Lower leg skin (tissue), 4 donors: ENCODE measurements around the gene GRIN3A. TPM values are rescaled to one million over a fixed set of nuclear protein-coding genes. Genes with fewer than 3 reads are reported as not detected.

Source experiments
- DNase-seq, 2 donors: peaks; one replicate each; pipeline ENCODE4 v3.0.0-alpha.2; 2019; ENCODE audit warnings: low spot score in 2 of 2
- H3K4me3 ChIP-seq: fragments of 200-600 bp; sonication (generic); 2 replicates; pipeline ENCODE4 v1.5.1; 2017; ENCODE audit warnings: mild to moderate bottlenecking, low read depth; ENCODE audit not compliant: poor library complexity, severe bottlenecking
- POLR2A ChIP-seq, 2 donors: fragments of 450-650 bp; IDR thresholded peaks; one replicate each; pipeline ENCODE4 v1.6.1; 2016 to 2017; ENCODE audit warnings: antibody characterized with exemption in 2 of 2, mild to moderate bottlenecking in 1 of 2, moderate library complexity in 1 of 2
- WGBS, 2 donors: methylation state at CpG; one replicate each; pipeline ENCODE4 v1.1.5; 2018; 5-methylcytosine and 5-hydroxymethylcytosine counted together
- intact Hi-C: fragments of 100-400 bp; cut with DNase I; formaldehyde crosslinking; loops from one replicate; pipeline ENCODE4 v1.15.0; 2023; ENCODE audit warnings: low total_unique reads
- total RNA-seq, 4 donors: library from RNA; depleted of rRNA; stranded (reverse); fragments of >200 nt; gene quantifications; one replicate each; pipeline ENCODE4 v1.1.0, GENCODE V29; 2016
- TF ChIP-seq, protein P1 (sequence below), 3 donors: fragments of 450-650 bp; IDR thresholded peaks; one replicate each; pipeline ENCODE4 v1.5.1; 2016; ENCODE audit warnings: antibody characterized with exemption in 3 of 3, mild to moderate bottlenecking in 3 of 3, moderate library complexity in 2 of 3

Gene GRIN3A
- total RNA-seq, 4 donors from 2014 or later, result not detected

DNA sequence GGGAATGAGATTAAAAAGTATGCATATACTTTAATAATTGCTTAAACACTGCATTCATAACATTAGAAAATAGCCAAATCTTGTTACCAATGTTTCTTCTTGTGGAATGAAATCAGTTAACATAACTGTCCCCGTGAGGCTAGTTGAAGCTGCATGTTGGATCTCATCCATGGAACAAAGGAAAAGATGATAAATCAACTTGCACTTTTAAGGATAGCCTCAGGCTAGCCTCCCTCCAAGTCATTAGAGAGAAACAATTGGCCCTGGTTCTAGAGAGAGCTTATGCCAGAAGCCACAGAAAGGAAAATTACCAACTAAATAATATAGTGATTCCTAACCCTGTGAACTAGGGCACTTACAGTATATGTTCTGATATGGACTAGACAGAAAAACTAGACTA is 66.9 kb downstream of the GRIN3A start:
- H3K4me3 ChIP-seq, result no peak overlapping the region
- 15 to 17% methylated on average over 1 of the region's 1 CpG for WGBS, 2 donors
- intact Hi-C loops, result no loop called here
- TF ChIP-seq, protein P1, sequence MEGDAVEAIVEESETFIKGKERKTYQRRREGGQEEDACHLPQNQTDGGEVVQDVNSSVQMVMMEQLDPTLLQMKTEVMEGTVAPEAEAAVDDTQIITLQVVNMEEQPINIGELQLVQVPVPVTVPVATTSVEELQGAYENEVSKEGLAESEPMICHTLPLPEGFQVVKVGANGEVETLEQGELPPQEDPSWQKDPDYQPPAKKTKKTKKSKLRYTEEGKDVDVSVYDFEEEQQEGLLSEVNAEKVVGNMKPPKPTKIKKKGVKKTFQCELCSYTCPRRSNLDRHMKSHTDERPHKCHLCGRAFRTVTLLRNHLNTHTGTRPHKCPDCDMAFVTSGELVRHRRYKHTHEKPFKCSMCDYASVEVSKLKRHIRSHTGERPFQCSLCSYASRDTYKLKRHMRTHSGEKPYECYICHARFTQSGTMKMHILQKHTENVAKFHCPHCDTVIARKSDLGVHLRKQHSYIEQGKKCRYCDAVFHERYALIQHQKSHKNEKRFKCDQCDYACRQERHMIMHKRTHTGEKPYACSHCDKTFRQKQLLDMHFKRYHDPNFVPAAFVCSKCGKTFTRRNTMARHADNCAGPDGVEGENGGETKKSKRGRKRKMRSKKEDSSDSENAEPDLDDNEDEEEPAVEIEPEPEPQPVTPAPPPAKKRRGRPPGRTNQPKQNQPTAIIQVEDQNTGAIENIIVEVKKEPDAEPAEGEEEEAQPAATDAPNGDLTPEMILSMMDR (IDR thresholded peaks at IDR 0.05), result no peak
- TF ChIP-seq POLR2A (IDR thresholded peaks at IDR 0.05), result no peak
- DNase-seq, result no peak

DNA sequence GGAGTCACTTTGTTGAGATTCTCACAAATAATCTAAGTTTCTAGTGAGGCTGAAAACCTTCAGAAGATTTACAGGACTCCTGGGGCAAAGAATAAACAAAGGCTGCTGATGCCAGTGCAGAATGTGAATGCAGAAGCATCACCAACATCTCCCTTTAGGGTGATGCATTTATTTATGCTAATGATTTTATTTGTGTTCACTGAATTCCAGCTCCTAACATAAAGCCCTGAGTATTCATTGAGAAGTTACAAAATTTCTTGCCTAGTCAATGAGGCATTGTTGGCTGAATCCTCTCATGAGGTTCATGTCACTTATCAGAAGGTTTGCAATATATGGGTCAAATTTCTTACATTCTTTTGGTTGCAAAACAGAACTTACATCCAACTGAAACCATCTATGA is 70.0 kb downstream of the GRIN3A start:
- intact Hi-C loops, result no loop called here
- TF ChIP-seq, protein P1 (IDR thresholded peaks at IDR 0.05), result no peak
- TF ChIP-seq POLR2A (IDR thresholded peaks at IDR 0.05), result no peak

DNA sequence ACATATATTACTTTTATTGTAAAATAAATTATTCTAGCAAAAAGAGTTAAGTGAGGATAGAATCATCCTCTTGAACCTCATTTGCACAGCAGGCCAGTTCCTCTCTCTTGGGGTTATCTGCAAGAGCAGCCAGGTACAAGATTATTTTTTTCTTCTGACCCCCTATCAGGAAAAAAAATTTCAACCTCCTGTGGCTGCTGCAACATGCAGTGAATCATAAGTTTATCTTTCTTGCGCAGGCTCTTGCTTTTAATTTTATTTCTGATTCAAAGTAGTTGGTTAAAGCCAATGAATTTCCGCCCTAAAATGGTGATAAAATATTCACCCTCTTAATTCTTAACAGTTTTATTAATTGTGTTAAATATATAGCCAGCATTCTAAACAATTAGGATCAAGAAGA is 74.0 kb downstream of the GRIN3A start:
- DNase-seq, result no peak
- TF ChIP-seq, protein P1 (IDR thresholded peaks at IDR 0.05), result no peak
- TF ChIP-seq POLR2A (IDR thresholded peaks at IDR 0.05), result no peak
- intact Hi-C loops, result no loop called here
- WGBS, 2 donors, result 81 to 86% methylated on average over 2 of the region's 2 CpGs
- H3K4me3 ChIP-seq, result no peak overlapping the region

More for the DNA sequence above, 70.0 kb downstream of the GRIN3A start:
- DNase-seq, result no peak
- H3K4me3 ChIP-seq, result no peak overlapping the region

DNA sequence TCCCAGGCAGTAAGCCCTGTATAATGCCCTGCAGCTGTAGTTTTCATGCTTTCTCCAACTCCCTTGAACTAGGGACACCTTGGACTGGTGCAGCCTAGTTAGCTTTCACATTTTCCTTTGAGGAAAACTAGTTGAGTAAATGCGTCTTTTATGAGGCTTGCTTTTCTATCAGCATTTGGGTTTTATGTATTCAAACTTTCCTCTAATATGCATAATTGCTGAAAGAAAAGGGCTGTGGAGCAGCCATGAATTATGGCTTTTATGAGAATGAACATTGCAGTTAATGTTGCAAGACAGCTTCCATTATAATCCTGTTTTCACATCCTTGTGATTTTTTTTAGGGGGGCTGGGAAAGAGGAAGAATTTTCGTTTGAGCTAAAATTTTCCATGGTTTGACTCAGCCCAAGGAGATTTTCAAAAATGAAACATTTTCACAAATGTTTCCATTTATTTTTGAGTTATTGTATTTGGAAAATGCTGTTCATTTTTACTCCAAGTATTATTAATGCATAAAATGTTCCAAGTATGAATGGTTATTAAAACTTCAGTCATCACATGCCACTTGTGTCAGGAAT is 85.8 kb downstream of the GRIN3A start:
- no peak for DNase-seq
- no peak overlapping the region for H3K4me3 ChIP-seq
- intact Hi-C loops, result no loop called here
- WGBS, 2 donors, result 39 to 44% methylated on average over 2 of the region's 2 CpGs
- no peak for TF ChIP-seq POLR2A (IDR thresholded peaks at IDR 0.05)
- TF ChIP-seq, protein P1 (IDR thresholded peaks at IDR 0.05), result no peak

DNA sequence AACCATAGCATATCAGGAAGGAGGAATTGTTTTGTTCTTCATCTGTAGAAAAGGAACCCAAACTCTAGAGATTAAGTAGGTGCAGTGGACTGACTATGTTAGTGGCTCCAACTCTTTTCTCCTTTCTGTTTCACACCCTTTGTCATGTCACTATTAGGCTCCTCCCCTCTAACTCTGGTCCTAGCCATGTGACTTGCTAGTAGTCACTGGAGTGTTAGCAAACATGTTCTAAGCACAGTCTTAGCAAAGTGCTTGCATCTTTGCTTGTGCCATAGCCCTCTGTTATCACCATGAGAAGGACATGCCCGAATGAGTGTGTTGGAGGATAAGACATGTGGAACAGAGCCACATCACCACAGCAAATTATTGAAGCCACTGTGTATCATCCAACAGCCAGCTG is 88.3 kb downstream of the GRIN3A start:
- DNase-seq, result no peak
- no peak overlapping the region for H3K4me3 ChIP-seq
- 76 to 84% methylated on average over 1 of the region's 1 CpG for WGBS, 2 donors
- intact Hi-C loops, result no loop called here
- no peak for TF ChIP-seq POLR2A (IDR thresholded peaks at IDR 0.05)
- TF ChIP-seq, protein P1 (IDR thresholded peaks at IDR 0.05), result no peak

DNA sequence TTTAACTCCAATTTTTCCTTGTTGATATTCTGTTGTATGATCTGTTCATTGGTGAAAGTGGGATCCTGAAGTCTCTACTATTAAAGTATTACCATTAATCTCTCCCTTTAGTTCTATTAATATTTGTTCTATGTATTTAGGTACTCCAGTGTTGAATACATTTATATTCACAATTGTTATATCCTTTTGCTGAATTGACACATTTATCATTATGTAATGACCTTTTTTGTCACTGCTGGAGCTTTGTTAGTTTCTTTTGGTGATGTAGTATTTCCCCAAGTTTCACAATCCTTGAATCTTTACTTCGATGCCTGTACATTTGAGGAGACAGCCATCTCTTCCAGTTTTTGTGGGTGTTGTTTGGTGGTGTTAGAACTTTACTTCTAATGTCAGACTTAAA is 90.0 kb downstream of the GRIN3A start:
- intact Hi-C loops, result no loop called here
- H3K4me3 ChIP-seq, result no peak overlapping the region
- no peak for DNase-seq
- no peak for TF ChIP-seq POLR2A (IDR thresholded peaks at IDR 0.05)
- TF ChIP-seq, protein P1 (IDR thresholded peaks at IDR 0.05), result no peak
- WGBS, 2 donors, result 71 to 80% methylated on average over 1 of the region's 1 CpG
